Nephron progenitor cell (in vitro differentiated cells): ENCODE results near the gene GRAMD2A.

Experiments
- DNase-seq: peaks from one replicate; pipeline ENCODE4 v3.0.0; 2021
- H3K27ac Mint-ChIP-seq: 2 replicates; pipeline ENCODE4 v1.8.0; 2021; ENCODE audit warnings: mild to moderate bottlenecking, moderate library complexity, mixed read lengths
- H3K27me3 Mint-ChIP-seq: 2 replicates; pipeline ENCODE4 v1.8.0; 2021; ENCODE audit warnings: mild to moderate bottlenecking, low read depth, mixed read lengths; ENCODE audit not compliant: poor library complexity
- H3K36me3 Mint-ChIP-seq: 2 replicates; pipeline ENCODE4 v1.8.0; 2021; ENCODE audit warnings: low read depth, mixed read lengths
- H3K4me1 Mint-ChIP-seq: 2 replicates; pipeline ENCODE4 v1.8.0; 2021; ENCODE audit warnings: mixed read lengths
- H3K4me3 Mint-ChIP-seq: 2 replicates; pipeline ENCODE4 v1.8.0; 2021; ENCODE audit warnings: mild to moderate bottlenecking, moderate library complexity, mixed read lengths
- H3K9me3 Mint-ChIP-seq: 2 replicates; pipeline ENCODE4 v1.8.0; 2021; ENCODE audit warnings: mild to moderate bottlenecking, moderate library complexity, mixed read lengths
- CTCF ChIP-seq: fragments of 200-600 bp; sonication (generic); IDR thresholded peaks from 2 replicates; pipeline ENCODE4 v1.5.0; 2021; ENCODE audit warnings: antibody characterized with exemption

The GRAMD2A gene

GRCh38 chr15:72182673-72183072 is 14.9 kb downstream of the GRAMD2A start:
- no peak for TF ChIP-seq CTCF
- H3K36me3 Mint-ChIP-seq = no peaks in the 10 kb centered on the region
- H3K27me3 Mint-ChIP-seq = peaks cover 47% of the 10 kb centered on the region
- H3K4me3 Mint-ChIP-seq = no peak overlapping the region
- H3K4me1 Mint-ChIP-seq = peaks cover 38% of the 10 kb centered on the region
- H3K9me3 Mint-ChIP-seq = no peaks in the 10 kb centered on the region
- DNase-seq = no peak
- H3K27ac Mint-ChIP-seq = no peak overlapping the region

- no peaks in the 10 kb centered on the region for H3K36me3 Mint-ChIP-seq
- no peak for TF ChIP-seq CTCF
- no peak overlapping the region for H3K27ac Mint-ChIP-seq
- no peaks in the 10 kb centered on the region for H3K9me3 Mint-ChIP-seq
- H3K4me3 Mint-ChIP-seq = no peak overlapping the region
- H3K4me1 Mint-ChIP-seq = peaks cover 40% of the 10 kb centered on the region
- DNase-seq = no peak
- peaks cover 44% of the 10 kb centered on the region for H3K27me3 Mint-ChIP-seq
Observed at GRCh38 chr15:72182244-72182643, 15.3 kb downstream of the GRAMD2A start.

- Mint-ChIP-seq H3K9me3 (no peaks in the 10 kb centered on the region), H3K4me1 (peaks cover 52% of the 10 kb centered on the region), H3K36me3 (no peaks in the 10 kb centered on the region), H3K27ac (no peak overlapping the region), H3K27me3 (peaks cover 33% of the 10 kb centered on the region), H3K4me3 (no peak overlapping the region)
- TF ChIP-seq CTCF = no peak
- DNase-seq = no peak
Observed at GRCh38 chr15:72180761-72181324, 16.7 kb downstream of the GRAMD2A start.

GRCh38 chr15:72179950-72180581 is 17.5 kb downstream of the GRAMD2A start:
- Mint-ChIP-seq H3K36me3 (no peaks in the 10 kb centered on the region), H3K4me1 (peaks cover 60% of the 10 kb centered on the region), H3K4me3 (no peak overlapping the region), H3K27me3 (peaks cover 31% of the 10 kb centered on the region), H3K27ac (no peak overlapping the region), H3K9me3 (no peaks in the 10 kb centered on the region)
- no peak for DNase-seq
- TF ChIP-seq CTCF = no peak

GRCh38 chr15:72178976-72179585 is 18.5 kb downstream of the GRAMD2A start:
- Mint-ChIP-seq H3K27me3 (peaks cover 24% of the 10 kb centered on the region), H3K27ac (no peak overlapping the region), H3K4me3 (no peak overlapping the region), H3K9me3 (no peaks in the 10 kb centered on the region), H3K36me3 (no peaks in the 10 kb centered on the region), H3K4me1 (peaks cover 63% of the 10 kb centered on the region)
- TF ChIP-seq CTCF = no peak
- DNase-seq = no peak

GRCh38 chr15:72176743-72177142 is 20.8 kb downstream of the GRAMD2A start:
- H3K36me3 Mint-ChIP-seq = no peaks in the 10 kb centered on the region
- no peak overlapping the region for H3K27ac Mint-ChIP-seq
- no peaks in the 10 kb centered on the region for H3K9me3 Mint-ChIP-seq
- no peak for DNase-seq
- H3K4me3 Mint-ChIP-seq = no peak overlapping the region
- peaks cover 61% of the 10 kb centered on the region for H3K4me1 Mint-ChIP-seq
- no peak for TF ChIP-seq CTCF
- H3K27me3 Mint-ChIP-seq = peaks cover 11% of the 10 kb centered on the region
